ENCODE results near the gene LOXL3. TPM values are rescaled to one million over a fixed set of nuclear protein-coding genes. Genes with fewer than 3 reads are reported as not detected.

Gene LOXL3
- polyA plus RNA-seq, 1 donor (not counting 4 experiments of a cell fraction or from before 2014, with no cell fraction given) = 0.21 TPM

DNA sequence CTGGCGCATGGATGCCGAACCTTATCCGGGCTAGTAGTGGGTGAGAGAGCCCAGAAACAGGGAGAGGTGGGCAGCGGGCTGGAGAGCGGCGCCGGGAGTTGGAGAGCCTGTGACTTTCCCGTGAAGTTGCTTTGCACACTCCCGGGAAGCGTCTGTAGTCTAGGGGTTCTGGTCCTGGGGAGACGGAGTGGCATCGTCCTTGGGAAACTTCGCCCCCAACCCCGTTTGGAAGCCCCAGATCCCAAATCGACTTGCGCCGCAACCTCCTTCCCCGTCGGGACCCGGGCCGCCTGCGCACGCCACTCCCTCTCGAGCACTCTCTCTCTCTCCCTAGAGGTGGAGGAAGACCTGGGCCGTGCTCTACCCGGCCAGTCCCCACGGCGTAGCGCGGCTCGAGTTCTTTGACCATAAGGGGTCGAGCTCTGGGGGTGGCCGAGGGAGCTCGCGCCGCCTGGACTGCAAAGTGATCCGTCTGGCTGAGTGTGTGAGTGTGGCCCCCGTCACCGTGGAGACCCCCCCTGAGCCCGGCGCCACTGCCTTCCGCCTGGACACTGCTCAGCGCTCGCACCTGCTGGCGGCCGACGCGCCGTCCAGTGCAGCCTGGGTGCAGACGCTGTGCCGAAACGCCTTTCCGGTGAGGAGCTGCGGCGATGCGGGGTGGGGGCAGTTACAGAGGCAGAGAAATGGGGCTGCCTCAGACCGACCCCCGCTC lies 1.2 kb upstream of the LOXL3 start:
- no peaks in the 10 kb centered on the region for H3K9me1 ChIP-seq (ENCODE audit: control insufficient read depth, extremely low read depth, insufficient read depth, low read length)
- TF ChIP-seq, protein P1, sequence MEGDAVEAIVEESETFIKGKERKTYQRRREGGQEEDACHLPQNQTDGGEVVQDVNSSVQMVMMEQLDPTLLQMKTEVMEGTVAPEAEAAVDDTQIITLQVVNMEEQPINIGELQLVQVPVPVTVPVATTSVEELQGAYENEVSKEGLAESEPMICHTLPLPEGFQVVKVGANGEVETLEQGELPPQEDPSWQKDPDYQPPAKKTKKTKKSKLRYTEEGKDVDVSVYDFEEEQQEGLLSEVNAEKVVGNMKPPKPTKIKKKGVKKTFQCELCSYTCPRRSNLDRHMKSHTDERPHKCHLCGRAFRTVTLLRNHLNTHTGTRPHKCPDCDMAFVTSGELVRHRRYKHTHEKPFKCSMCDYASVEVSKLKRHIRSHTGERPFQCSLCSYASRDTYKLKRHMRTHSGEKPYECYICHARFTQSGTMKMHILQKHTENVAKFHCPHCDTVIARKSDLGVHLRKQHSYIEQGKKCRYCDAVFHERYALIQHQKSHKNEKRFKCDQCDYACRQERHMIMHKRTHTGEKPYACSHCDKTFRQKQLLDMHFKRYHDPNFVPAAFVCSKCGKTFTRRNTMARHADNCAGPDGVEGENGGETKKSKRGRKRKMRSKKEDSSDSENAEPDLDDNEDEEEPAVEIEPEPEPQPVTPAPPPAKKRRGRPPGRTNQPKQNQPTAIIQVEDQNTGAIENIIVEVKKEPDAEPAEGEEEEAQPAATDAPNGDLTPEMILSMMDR (optimal IDR thresholded peaks at IDR 0.05 in 1 of 3, IDR thresholded peaks at IDR 0.05 in 1 of 3, conservative IDR thresholded peaks at IDR 0.05 in 1 of 3; ENCODE audit: extremely low read depth in 1 of 3, insufficient read depth in 2 of 3, low read length in 3 of 3) = no peak
- TF ChIP-seq EZH2 (IDR thresholded peaks at IDR 0.05; ENCODE audit: low read length) = peak; percentile 59
- H3K4me3 ChIP-seq (ENCODE audit: control insufficient read depth in 2 of 3, extremely low read depth in 1 of 3, insufficient read depth in 2 of 3, low read depth in 1 of 3, low read length in 3 of 3) = peak overlapping the region; percentile 46 to 56 (median 46)
- H4K20me1 ChIP-seq (ENCODE audit: control insufficient read depth, extremely low read depth, insufficient read depth, low read length) = no peaks in the 10 kb centered on the region
- peak overlapping the region; percentile 77 for H3K4me2 ChIP-seq (ENCODE audit: control insufficient read depth, extremely low read depth, insufficient read depth, low read depth, low read length)
- DNase-seq (ENCODE audit: low read depth, low spot score) (no peak), FAIRE-seq (no peak)
- peaks cover 16% of the 10 kb centered on the region for H3K27me3 ChIP-seq (ENCODE audit: control insufficient read depth, extremely low read depth, insufficient read depth, low read length)
- no peaks in the 10 kb centered on the region for H3K9me3 ChIP-seq (ENCODE audit: control insufficient read depth, low read depth, low read length)
- dilution Hi-C loops (cut with MboI; ENCODE audit: extremely low pct_ligation_motif_present, low sequenced_read_pairs) = no loop called here
- no peak overlapping the region for H3K27ac ChIP-seq (ENCODE audit: control insufficient read depth, insufficient read depth, low read length)
- no peak overlapping the region for H3K9ac ChIP-seq (ENCODE audit: control insufficient read depth, extremely low read depth, insufficient read depth, low read length)
- H3K4me1 ChIP-seq (ENCODE audit: control insufficient read depth, extremely low read depth, insufficient read depth, low read length) = peaks cover 3% of the 10 kb centered on the region
- H3K79me2 ChIP-seq (ENCODE audit: control insufficient read depth, insufficient read depth, low read length) = no peaks in the 10 kb centered on the region
- no peaks in the 10 kb centered on the region for H3K36me3 ChIP-seq (ENCODE audit: control insufficient read depth in 2 of 2, extremely low read depth in 1 of 2, insufficient read depth in 2 of 2, low read length in 2 of 2)
- peak overlapping the region; percentile 74 for H2AFZ ChIP-seq (ENCODE audit: control insufficient read depth, low read length)

DNA sequence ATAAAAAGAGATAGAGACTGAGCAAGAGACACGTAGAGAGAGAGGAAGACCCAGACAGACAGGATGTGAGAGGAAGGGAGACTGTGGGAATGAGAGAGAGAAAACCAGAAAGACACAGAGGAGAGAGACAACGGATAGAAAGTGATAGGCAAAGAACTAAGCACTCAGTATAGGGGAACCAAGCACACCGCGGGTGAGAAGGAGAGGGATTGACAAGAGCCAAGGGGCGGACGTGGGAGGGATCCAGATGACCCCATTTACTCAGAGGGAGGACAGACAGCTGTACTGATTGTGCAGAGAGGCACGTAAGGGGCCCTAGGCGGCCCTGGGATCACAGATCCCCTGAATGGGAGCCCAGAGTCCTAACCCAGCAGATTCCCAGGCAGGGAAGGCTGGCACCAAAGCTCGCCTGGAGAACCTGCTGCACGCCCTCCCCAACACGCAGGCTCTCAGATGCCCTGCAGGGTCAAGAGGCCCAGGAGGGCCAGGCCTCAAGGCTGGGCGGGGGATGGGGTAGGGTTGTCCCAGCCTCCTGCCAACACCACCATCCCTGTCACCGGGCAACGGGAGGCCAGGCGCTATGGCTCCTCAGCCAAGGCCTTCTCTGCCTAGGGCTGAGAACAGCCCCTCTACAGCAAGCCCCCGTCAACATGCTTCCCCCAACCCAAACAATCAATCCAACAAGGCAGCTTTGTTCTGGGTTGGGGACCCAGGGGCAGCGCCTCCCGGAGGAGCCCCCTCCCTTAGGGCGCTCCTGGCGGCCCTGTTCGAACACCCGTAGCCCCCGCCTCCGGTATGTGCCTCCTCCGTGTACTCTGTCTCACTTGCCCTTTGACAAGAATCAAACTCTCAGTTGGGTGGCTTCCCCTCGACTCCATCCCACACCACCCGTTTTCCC lies 579 bp downstream of the LOXL3 start:
- no peak for FAIRE-seq
- H3K4me2 ChIP-seq (ENCODE audit: control insufficient read depth, extremely low read depth, insufficient read depth, low read depth, low read length) = peak overlapping the region; percentile 77
- peaks cover 16% of the 10 kb centered on the region for H3K27me3 ChIP-seq (ENCODE audit: control insufficient read depth, extremely low read depth, insufficient read depth, low read length)
- no peaks in the 10 kb centered on the region for H3K36me3 ChIP-seq (ENCODE audit: control insufficient read depth in 2 of 2, extremely low read depth in 1 of 2, insufficient read depth in 2 of 2, low read length in 2 of 2)
- no peak overlapping the region for H2AFZ ChIP-seq (ENCODE audit: control insufficient read depth, low read length)
- H3K9ac ChIP-seq (ENCODE audit: control insufficient read depth, extremely low read depth, insufficient read depth, low read length) = no peak overlapping the region
- H3K27ac ChIP-seq (ENCODE audit: control insufficient read depth, insufficient read depth, low read length) = no peak overlapping the region
- H3K4me3 ChIP-seq (ENCODE audit: control insufficient read depth in 2 of 3, extremely low read depth in 1 of 3, insufficient read depth in 2 of 3, low read depth in 1 of 3, low read length in 3 of 3) = no peak overlapping the region
- no peaks in the 10 kb centered on the region for H3K79me2 ChIP-seq (ENCODE audit: control insufficient read depth, insufficient read depth, low read length)
- no peak for DNase-seq (ENCODE audit: low read depth, low spot score)
- H3K9me1 ChIP-seq (ENCODE audit: control insufficient read depth, extremely low read depth, insufficient read depth, low read length) = no peaks in the 10 kb centered on the region
- H4K20me1 ChIP-seq (ENCODE audit: control insufficient read depth, extremely low read depth, insufficient read depth, low read length) = no peaks in the 10 kb centered on the region
- dilution Hi-C loops (cut with MboI; ENCODE audit: extremely low pct_ligation_motif_present, low sequenced_read_pairs) = no loop called here
- TF ChIP-seq, protein P1 (optimal IDR thresholded peaks at IDR 0.05 in 1 of 3, IDR thresholded peaks at IDR 0.05 in 1 of 3, conservative IDR thresholded peaks at IDR 0.05 in 1 of 3; ENCODE audit: extremely low read depth in 1 of 3, insufficient read depth in 2 of 3, low read length in 3 of 3) = no peak
- TF ChIP-seq EZH2 (IDR thresholded peaks at IDR 0.05; ENCODE audit: low read length) = no peak
- H3K9me3 ChIP-seq (ENCODE audit: control insufficient read depth, low read depth, low read length) = no peaks in the 10 kb centered on the region
- peaks cover 11% of the 10 kb centered on the region for H3K4me1 ChIP-seq (ENCODE audit: control insufficient read depth, extremely low read depth, insufficient read depth, low read length)

All from keratinocyte (primary cell).